SK-N-SH treated with all-trans-retinoic acid at 6 μM for 48 hours (cell line): Measurements from ENCODE around the gene FANCC.
"Not testable (repeated sequence)": the region's sequence is repeated elsewhere in the genome, so short reads cannot be mapped to it uniquely, and the experiment has no call there.

ENCODE experiments used
- ATAC-seq: fragments of 200-7000 bp; cut with Tn5 transposase; 3 replicates; pipeline ENCODE4 v1.9.1; 2020; ENCODE audit warnings: mild to moderate bottlenecking, moderate library complexity
- ARNTL ChIP-seq: fragments of 450-650 bp; formaldehyde crosslinking; IDR thresholded peaks from 2 replicates; pipeline ENCODE4 v1.5.0; 2020; ENCODE audit warnings: low read depth, mild to moderate bottlenecking, moderate library complexity, borderline replicate concordance
- BACH2 ChIP-seq: fragments of 250-450 bp; sonication (Bioruptor Pico); IDR thresholded peaks from 2 replicates; pipeline ENCODE4 v1.9.0; 2021; ENCODE audit warnings: mild to moderate bottlenecking, borderline replicate concordance
- CREB5 ChIP-seq: fragments of 250-450 bp; sonication (Bioruptor Pico); IDR thresholded peaks from 2 replicates; pipeline ENCODE4 v1.5.1; 2020; ENCODE audit warnings: low read depth, mild to moderate bottlenecking, moderate library complexity
- CSDC2 ChIP-seq: fragments of 250-450 bp; sonication (Bioruptor Pico); IDR thresholded peaks from 2 replicates; pipeline ENCODE4 v1.5.0; 2020; ENCODE audit warnings: mild to moderate bottlenecking, moderate library complexity
- ESRRG ChIP-seq: fragments of 250-450 bp; sonication (Bioruptor Pico); IDR thresholded peaks from 2 replicates; pipeline ENCODE4 v1.6.1; 2021; ENCODE audit warnings: mild to moderate bottlenecking
- GLIS3 ChIP-seq: fragments of 250-450 bp; sonication (Bioruptor Pico); IDR thresholded peaks from 2 replicates; pipeline ENCODE4 v1.5.0; 2020; ENCODE audit warnings: mild to moderate bottlenecking, moderate library complexity
- ISL1 ChIP-seq: fragments of 250-450 bp; sonication (Bioruptor Pico); IDR thresholded peaks from 2 replicates; pipeline ENCODE4 v2.1.2; 2022; ENCODE audit warnings: mild to moderate bottlenecking, moderate library complexity
- OSR1 ChIP-seq: fragments of 250-450 bp; sonication (Bioruptor Pico); IDR thresholded peaks from 2 replicates; pipeline ENCODE4 v1.8.0; 2022; ENCODE audit warnings: moderate library complexity, mild to moderate bottlenecking, inconsistent platforms
- PATZ1 ChIP-seq: fragments of 250-450 bp; sonication (Bioruptor Pico); IDR thresholded peaks from 2 replicates; pipeline ENCODE4 v1.8.0; 2020; ENCODE audit warnings: mild to moderate bottlenecking, moderate library complexity, borderline replicate concordance
- POU6F1 ChIP-seq: fragments of 250-450 bp; sonication (Bioruptor Pico); IDR thresholded peaks from 2 replicates; pipeline ENCODE4 v1.8.0; 2021; ENCODE audit warnings: low read depth, mild to moderate bottlenecking, moderate library complexity, borderline replicate concordance
- PPARA ChIP-seq: fragments of 250-450 bp; sonication (Bioruptor Pico); IDR thresholded peaks from 2 replicates; pipeline ENCODE4 v1.5.0; 2020; ENCODE audit warnings: mild to moderate bottlenecking, borderline replicate concordance
- RARB ChIP-seq: fragments of 250-450 bp; sonication (Bioruptor Pico); IDR thresholded peaks from 2 replicates; pipeline ENCODE4 v1.8.0; 2021; ENCODE audit warnings: mild to moderate bottlenecking, moderate library complexity
- TOX ChIP-seq: fragments of 250-450 bp; sonication (Bioruptor Pico); IDR thresholded peaks from 2 replicates; pipeline ENCODE4 v1.8.0; 2021; ENCODE audit warnings: mild to moderate bottlenecking, moderate library complexity, borderline replicate concordance
- TSHZ2 ChIP-seq: fragments of 250-450 bp; sonication (Bioruptor Pico); IDR thresholded peaks from 2 replicates; pipeline ENCODE4 v1.5.0; 2020; ENCODE audit warnings: mild to moderate bottlenecking, moderate library complexity
- ZC3H10 ChIP-seq: fragments of 250-450 bp; sonication (Bioruptor Pico); IDR thresholded peaks from 2 replicates; pipeline ENCODE4 v1.5.1; 2021; ENCODE audit warnings: mild to moderate bottlenecking, moderate library complexity
- ZFP30 ChIP-seq: fragments of 450-650 bp; formaldehyde crosslinking; IDR thresholded peaks from 2 replicates; pipeline ENCODE4 v1.5.0; 2022; ENCODE audit warnings: mild to moderate bottlenecking, moderate library complexity
- ZNF565 ChIP-seq: fragments of 450-650 bp; formaldehyde crosslinking; conservative IDR thresholded peaks from 2 replicates; pipeline ENCODE4 v1.5.0; 2020; ENCODE audit warnings: low read depth, mild to moderate bottlenecking, moderate library complexity
- ZNF8 ChIP-seq: fragments of 450-650 bp; formaldehyde crosslinking; IDR thresholded peaks from 2 replicates; pipeline ENCODE4 v1.5.0; 2020; ENCODE audit warnings: mild to moderate bottlenecking, moderate library complexity

FANCC gene

GRCh38 chr9:95296761-95297160, 20.7 kb downstream of the FANCC start:
- TF ChIP-seq ISL1 (CRISPR knock-in tag) (no peak), ZFP30 (CRISPR knock-in tag) (no peak), TOX (CRISPR knock-in tag) (no peak), TSHZ2 (CRISPR knock-in tag) (no peak), PPARA (CRISPR knock-in tag) (no peak), ZNF565 (CRISPR knock-in tag) (no peak), CSDC2 (CRISPR knock-in tag) (no peak), GLIS3 (CRISPR knock-in tag) (no peak)
- ATAC-seq: no peak

- not testable (repeated sequence) for ATAC-seq
Measured at GRCh38 chr9:95293296-95293695, 24.2 kb downstream of the FANCC start.

GRCh38 chr9:95292226-95292625, 25.3 kb downstream of the FANCC start:
- TF ChIP-seq POU6F1 (CRISPR knock-in tag): no peak
- TF ChIP-seq GLIS3 (CRISPR knock-in tag): no peak
- no peak for TF ChIP-seq OSR1 (CRISPR knock-in tag)
- no peak for TF ChIP-seq ZC3H10 (CRISPR knock-in tag)
- TF ChIP-seq ARNTL: no peak
- no peak for TF ChIP-seq ISL1 (CRISPR knock-in tag)
- TF ChIP-seq TSHZ2 (CRISPR knock-in tag): no peak
- TF ChIP-seq RARB (CRISPR knock-in tag): no peak
- no peak for TF ChIP-seq ESRRG (CRISPR knock-in tag)
- no peak for TF ChIP-seq CREB5 (CRISPR knock-in tag)
- TF ChIP-seq ZFP30 (CRISPR knock-in tag): no peak
- no peak for TF ChIP-seq PATZ1 (CRISPR knock-in tag)
- ATAC-seq: no peak

GRCh38 chr9:95286151-95286550, 31.4 kb downstream of the FANCC start:
- no peak for ATAC-seq
- TF ChIP-seq ZNF8 (CRISPR knock-in tag) (no peak), BACH2 (CRISPR knock-in tag) (no peak), TSHZ2 (CRISPR knock-in tag) (no peak)
